Nephron progenitor cell (in vitro differentiated cells): ENCODE data around the gene CUL3.

Source experiments
- DNase-seq: peaks from one replicate; pipeline ENCODE4 v3.0.0; 2021
- H3K27ac Mint-ChIP-seq: 2 replicates; pipeline ENCODE4 v1.8.0; 2021; ENCODE audit warnings: mild to moderate bottlenecking, moderate library complexity, mixed read lengths
- H3K27me3 Mint-ChIP-seq: 2 replicates; pipeline ENCODE4 v1.8.0; 2021; ENCODE audit warnings: mild to moderate bottlenecking, low read depth, mixed read lengths; ENCODE audit not compliant: poor library complexity
- H3K36me3 Mint-ChIP-seq: 2 replicates; pipeline ENCODE4 v1.8.0; 2021; ENCODE audit warnings: low read depth, mixed read lengths
- H3K4me1 Mint-ChIP-seq: 2 replicates; pipeline ENCODE4 v1.8.0; 2021; ENCODE audit warnings: mixed read lengths
- H3K4me3 Mint-ChIP-seq: 2 replicates; pipeline ENCODE4 v1.8.0; 2021; ENCODE audit warnings: mild to moderate bottlenecking, moderate library complexity, mixed read lengths
- H3K9me3 Mint-ChIP-seq: 2 replicates; pipeline ENCODE4 v1.8.0; 2021; ENCODE audit warnings: mild to moderate bottlenecking, moderate library complexity, mixed read lengths
- TF ChIP-seq, protein P1 (sequence below): fragments of 200-600 bp; sonication (generic); IDR thresholded peaks from 2 replicates; pipeline ENCODE4 v1.5.0; 2021; ENCODE audit warnings: antibody characterized with exemption

CUL3 gene

DNA sequence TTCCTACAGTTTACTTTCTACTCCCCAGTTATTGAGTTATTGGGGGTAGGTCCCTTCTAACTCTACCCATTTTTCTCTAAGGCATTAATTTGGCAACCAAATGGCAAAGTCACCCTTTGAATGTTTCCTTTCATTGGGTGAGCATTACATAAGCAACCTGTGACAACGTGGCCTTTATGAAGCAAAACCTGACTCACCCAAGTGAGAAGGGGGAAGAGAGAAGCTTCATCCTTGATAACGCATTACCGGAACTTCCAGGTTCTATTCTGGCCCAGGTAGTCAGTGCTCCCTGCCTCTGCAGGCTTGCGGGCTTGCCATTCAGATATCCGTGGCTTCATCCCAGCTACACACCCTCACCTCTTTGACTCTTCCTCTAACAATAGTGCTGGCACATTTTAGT, 144.2 kb downstream of the CUL3 start:
- Mint-ChIP-seq H3K36me3 (peaks cover 4% of the 10 kb centered on the region), H3K27ac (no peak overlapping the region), H3K4me1 (no peaks in the 10 kb centered on the region), H3K9me3 (peaks cover 21% of the 10 kb centered on the region), H3K27me3 (peaks cover 6% of the 10 kb centered on the region), H3K4me3 (no peak overlapping the region)
- TF ChIP-seq, protein P1, sequence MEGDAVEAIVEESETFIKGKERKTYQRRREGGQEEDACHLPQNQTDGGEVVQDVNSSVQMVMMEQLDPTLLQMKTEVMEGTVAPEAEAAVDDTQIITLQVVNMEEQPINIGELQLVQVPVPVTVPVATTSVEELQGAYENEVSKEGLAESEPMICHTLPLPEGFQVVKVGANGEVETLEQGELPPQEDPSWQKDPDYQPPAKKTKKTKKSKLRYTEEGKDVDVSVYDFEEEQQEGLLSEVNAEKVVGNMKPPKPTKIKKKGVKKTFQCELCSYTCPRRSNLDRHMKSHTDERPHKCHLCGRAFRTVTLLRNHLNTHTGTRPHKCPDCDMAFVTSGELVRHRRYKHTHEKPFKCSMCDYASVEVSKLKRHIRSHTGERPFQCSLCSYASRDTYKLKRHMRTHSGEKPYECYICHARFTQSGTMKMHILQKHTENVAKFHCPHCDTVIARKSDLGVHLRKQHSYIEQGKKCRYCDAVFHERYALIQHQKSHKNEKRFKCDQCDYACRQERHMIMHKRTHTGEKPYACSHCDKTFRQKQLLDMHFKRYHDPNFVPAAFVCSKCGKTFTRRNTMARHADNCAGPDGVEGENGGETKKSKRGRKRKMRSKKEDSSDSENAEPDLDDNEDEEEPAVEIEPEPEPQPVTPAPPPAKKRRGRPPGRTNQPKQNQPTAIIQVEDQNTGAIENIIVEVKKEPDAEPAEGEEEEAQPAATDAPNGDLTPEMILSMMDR, result no peak
- no peak for DNase-seq

DNA sequence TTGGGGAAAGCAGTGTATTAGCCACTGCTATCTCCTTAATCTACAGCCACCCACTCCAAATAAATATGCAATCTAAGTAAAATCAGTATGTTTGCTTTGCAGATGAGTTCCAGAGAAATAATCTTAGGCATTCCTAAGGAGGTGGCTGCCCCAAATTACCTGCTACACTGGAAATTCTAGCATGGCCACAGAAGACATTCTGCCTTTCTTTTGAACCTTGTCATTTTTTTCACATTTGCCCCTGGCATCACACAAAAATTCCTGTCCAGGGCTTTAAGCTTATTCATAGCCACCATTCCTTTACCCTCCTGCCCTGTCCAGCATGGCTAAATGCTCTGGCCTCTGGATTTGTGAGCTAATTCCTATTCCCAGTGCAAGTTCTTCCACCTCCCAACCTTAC, 146.4 kb downstream of the CUL3 start:
- Mint-ChIP-seq H3K9me3 (peaks cover 19% of the 10 kb centered on the region), H3K27me3 (peaks cover 6% of the 10 kb centered on the region), H3K36me3 (peaks cover 4% of the 10 kb centered on the region), H3K4me3 (no peak overlapping the region), H3K4me1 (no peaks in the 10 kb centered on the region), H3K27ac (no peak overlapping the region)
- TF ChIP-seq, protein P1, result no peak
- DNase-seq, result no peak

DNA sequence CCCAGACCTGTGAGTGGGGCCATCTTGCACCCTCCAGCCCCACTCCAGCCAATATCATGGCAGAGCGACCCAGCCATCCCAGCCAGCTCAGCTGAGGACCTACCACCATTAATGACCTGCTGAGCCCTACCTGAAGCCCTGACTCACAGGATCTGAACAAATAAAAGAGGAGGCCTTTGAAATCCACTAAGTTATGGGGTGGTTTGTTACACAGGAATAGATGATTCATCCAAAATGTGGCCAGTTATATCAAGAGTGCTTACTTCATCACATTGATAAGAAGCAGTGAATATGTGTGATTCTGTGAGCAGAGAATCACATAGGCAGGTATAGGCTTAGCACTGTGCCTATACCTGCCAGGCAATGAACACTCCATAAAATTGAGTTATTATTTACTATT, 148.5 kb downstream of the CUL3 start:
- no peak overlapping the region for H3K4me3 Mint-ChIP-seq
- peaks cover under 1% of the 10 kb centered on the region for H3K36me3 Mint-ChIP-seq
- H3K4me1 Mint-ChIP-seq, result peaks cover 5% of the 10 kb centered on the region
- H3K27ac Mint-ChIP-seq, result no peak overlapping the region
- DNase-seq, result no peak
- TF ChIP-seq, protein P1, result no peak
- peaks cover 6% of the 10 kb centered on the region for H3K27me3 Mint-ChIP-seq
- peaks cover 18% of the 10 kb centered on the region for H3K9me3 Mint-ChIP-seq

DNA sequence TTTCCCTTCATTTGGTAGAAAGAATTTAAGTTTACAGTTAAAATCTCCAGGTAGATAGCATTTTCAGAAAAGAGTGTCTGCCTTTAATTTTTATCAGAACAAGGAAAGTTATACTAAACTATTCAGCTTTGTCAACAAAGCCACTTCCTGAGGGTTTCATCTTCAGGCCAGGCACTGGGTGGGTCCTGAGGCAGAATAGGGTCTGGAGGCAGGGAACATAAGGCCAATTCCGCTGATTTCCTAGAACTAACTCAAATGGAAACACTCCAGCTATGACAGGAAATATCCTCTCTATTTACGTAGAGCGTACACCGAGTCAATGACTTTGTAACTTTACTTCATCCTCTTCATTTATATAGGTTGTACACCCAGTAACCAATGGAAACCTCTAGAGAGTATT, 150.5 kb downstream of the CUL3 start:
- DNase-seq, result no peak
- Mint-ChIP-seq H3K9me3 (peaks cover 18% of the 10 kb centered on the region), H3K4me1 (peaks cover 5% of the 10 kb centered on the region), H3K4me3 (no peak overlapping the region), H3K27me3 (peaks cover 12% of the 10 kb centered on the region), H3K36me3 (no peaks in the 10 kb centered on the region), H3K27ac (no peak overlapping the region)
- TF ChIP-seq, protein P1, result no peak

DNA sequence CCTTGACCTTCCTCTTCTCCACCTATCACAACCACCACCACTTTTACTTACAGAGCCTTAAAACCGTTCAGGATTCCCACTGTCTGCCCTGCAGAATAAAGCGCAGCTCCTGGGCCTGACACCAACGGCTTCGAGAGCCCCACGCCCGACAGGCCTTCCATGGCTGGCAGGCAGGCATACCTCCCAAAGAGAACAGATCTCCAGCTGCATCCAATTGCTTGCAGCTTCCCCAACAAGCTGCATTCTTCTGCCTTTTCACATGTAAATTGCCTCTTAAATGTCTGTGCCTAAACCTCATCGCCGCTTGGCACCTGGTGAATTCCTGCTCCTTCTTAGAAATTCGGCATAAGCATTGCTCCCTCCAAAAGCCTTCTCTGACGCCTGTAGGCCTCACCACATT, 151.7 kb downstream of the CUL3 start:
- Mint-ChIP-seq H3K4me3 (no peak overlapping the region), H3K27me3 (peaks cover 14% of the 10 kb centered on the region), H3K36me3 (no peaks in the 10 kb centered on the region), H3K4me1 (peaks cover 5% of the 10 kb centered on the region), H3K27ac (peak overlapping the region; percentile 47), H3K9me3 (peaks cover 24% of the 10 kb centered on the region)
- TF ChIP-seq, protein P1, result no peak
- DNase-seq, result no peak

DNA sequence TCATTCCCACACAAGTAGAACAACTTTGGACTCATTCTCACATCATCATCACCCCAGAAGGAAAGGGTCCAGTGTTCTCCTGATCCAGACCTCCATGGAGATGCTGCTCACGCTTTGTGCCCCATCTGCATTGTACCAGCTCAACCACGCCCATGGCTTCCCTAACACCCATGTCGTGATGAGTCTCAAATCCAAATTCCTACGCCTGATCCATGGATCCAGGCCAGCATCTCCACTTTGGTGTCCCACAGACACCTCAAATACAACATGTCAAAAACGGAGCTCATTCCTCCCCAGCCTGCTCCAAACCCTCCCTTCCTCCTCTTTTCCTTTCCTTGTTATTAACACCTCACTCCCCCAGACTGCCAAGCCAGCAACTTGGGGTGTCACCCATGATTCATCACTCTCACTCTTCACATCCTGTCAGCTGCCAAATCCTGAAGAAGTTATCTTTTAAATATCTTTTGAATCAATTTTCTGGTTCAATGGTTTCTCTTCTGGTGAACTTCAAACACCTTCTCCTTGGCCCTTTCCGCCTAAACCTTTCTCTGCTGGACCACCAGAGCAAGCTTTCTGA, 153.1 kb downstream of the CUL3 start:
- DNase-seq, result no peak
- Mint-ChIP-seq H3K27me3 (peaks cover 11% of the 10 kb centered on the region), H3K9me3 (peaks cover 24% of the 10 kb centered on the region), H3K4me1 (peaks cover 5% of the 10 kb centered on the region), H3K36me3 (no peaks in the 10 kb centered on the region), H3K4me3 (no peak overlapping the region), H3K27ac (no peak overlapping the region)
- TF ChIP-seq, protein P1, result no peak
